ENCODE results near the gene ARHGEF12.

DNA sequence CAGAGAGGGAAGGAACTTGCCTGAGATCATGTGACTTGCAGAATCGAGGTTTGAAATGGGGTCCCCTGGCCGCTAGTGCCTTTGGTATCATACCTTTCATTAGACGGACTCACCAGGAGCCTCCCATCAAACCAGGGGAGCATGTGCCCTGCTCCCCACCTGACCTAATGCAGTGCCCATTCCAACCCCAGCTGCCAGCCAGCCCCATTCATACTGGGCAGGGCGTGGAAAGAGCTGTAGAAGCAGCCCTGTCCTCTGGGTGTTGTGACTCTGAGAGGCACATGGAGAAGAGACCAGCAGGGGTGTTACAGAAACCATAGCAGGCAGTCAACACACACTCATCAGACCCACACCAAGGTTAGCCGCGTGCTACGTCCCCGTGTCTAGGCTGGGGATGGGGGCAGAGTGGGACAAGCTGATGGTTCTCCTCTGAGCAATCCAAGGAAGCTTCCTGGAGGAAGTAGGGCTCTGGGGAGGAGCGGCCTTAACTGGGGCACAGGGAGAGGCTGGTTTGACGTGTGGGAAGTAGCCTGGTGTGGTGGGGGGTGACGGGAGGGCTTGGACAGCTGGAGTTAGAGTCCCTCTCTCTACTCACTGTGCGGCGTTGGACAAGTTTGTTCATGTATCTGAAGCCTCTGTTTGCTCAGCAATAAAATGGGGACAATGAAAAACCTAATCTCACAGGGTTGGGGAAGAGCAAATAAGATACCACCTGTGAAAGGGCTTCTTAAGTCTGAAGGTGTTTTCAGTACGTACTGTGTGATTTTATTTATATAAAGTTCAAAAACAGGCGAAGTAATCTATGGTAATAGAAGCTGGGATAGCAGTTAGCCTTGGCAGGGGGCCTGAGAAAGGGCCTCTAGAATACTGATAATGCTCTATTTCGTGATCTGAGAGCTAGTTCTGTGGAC is 189.3 kb downstream of the ARHGEF12 start:
- no peak for TF ChIP-seq POLR2A (IDR thresholded peaks at IDR 0.05)
- TF ChIP-seq, protein P1, sequence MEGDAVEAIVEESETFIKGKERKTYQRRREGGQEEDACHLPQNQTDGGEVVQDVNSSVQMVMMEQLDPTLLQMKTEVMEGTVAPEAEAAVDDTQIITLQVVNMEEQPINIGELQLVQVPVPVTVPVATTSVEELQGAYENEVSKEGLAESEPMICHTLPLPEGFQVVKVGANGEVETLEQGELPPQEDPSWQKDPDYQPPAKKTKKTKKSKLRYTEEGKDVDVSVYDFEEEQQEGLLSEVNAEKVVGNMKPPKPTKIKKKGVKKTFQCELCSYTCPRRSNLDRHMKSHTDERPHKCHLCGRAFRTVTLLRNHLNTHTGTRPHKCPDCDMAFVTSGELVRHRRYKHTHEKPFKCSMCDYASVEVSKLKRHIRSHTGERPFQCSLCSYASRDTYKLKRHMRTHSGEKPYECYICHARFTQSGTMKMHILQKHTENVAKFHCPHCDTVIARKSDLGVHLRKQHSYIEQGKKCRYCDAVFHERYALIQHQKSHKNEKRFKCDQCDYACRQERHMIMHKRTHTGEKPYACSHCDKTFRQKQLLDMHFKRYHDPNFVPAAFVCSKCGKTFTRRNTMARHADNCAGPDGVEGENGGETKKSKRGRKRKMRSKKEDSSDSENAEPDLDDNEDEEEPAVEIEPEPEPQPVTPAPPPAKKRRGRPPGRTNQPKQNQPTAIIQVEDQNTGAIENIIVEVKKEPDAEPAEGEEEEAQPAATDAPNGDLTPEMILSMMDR (IDR thresholded peaks at IDR 0.05) = no peak
